Hepatocyte (in vitro differentiated cells): ENCODE data around the gene HNRNPUL1. TPM values are rescaled to one million over a fixed set of nuclear protein-coding genes. Genes with fewer than 3 reads are reported as not detected.

Experiments used
- DNase-seq: peaks from one replicate; pipeline ENCODE4 v3.0.0-alpha.2; 2016; ENCODE audit warnings: low spot score
- H2AFZ ChIP-seq: fragments of 200-600 bp; sonication (generic); 2 replicates; pipeline ENCODE4 v1.6.0; 2016; ENCODE audit warnings: antibody characterized with exemption, mild to moderate bottlenecking
- H3K27ac ChIP-seq: fragments of 200-600 bp; sonication (generic); 2 replicates; pipeline ENCODE4 v1.5.1; 2016; ENCODE audit warnings: mild to moderate bottlenecking
- H3K27me3 ChIP-seq: fragments of 200-600 bp; sonication (generic); 2 replicates; pipeline ENCODE4 v1.6.1; 2016
- H3K36me3 ChIP-seq: fragments of 200-600 bp; sonication (generic); replicated peaks from 2 replicates; pipeline ENCODE4 v1.5.1; 2016; ENCODE audit warnings: low read depth; ENCODE audit not compliant: insufficient read depth
- H3K4me1 ChIP-seq: fragments of 200-600 bp; sonication (generic); 2 replicates; pipeline ENCODE4 v1.5.1; 2016; ENCODE audit warnings: mild to moderate bottlenecking, moderate library complexity; ENCODE audit not compliant: insufficient read depth
- H3K4me2 ChIP-seq: fragments of 200-600 bp; sonication (generic); 2 replicates; pipeline ENCODE4 v1.6.0; 2016
- H3K4me3 ChIP-seq: fragments of 200-600 bp; sonication (generic); 2 replicates; pipeline ENCODE4 v1.5.1; 2016; ENCODE audit warnings: mild to moderate bottlenecking
- H3K79me2 ChIP-seq: fragments of 200-600 bp; sonication (generic); 2 replicates; pipeline ENCODE4 v1.6.0; 2017; ENCODE audit warnings: mild to moderate bottlenecking
- H3K9me2 ChIP-seq: fragments of 200-600 bp; sonication (generic); replicated peaks from 2 replicates; pipeline ENCODE4 v1.6.0; 2017; ENCODE audit warnings: mild to moderate bottlenecking; ENCODE audit not compliant: insufficient read depth
- H3K9me3 ChIP-seq: fragments of 200-600 bp; sonication (generic); 2 replicates; pipeline ENCODE4 v1.5.1; 2016; ENCODE audit warnings: low read depth, mild to moderate bottlenecking
- H4K20me1 ChIP-seq: fragments of 200-600 bp; sonication (generic); 2 replicates; pipeline ENCODE4 v1.6.0; 2016; ENCODE audit warnings: mild to moderate bottlenecking; ENCODE audit not compliant: insufficient read depth, poor library complexity, severe bottlenecking
- CTCF ChIP-seq: fragments of 200-600 bp; sonication (generic); IDR thresholded peaks from 2 replicates; pipeline ENCODE4 v1.5.1; 2016; ENCODE audit warnings: antibody characterized with exemption, mild to moderate bottlenecking; ENCODE audit not compliant: poor library complexity
- EZH2 ChIP-seq: fragments of 200-600 bp; sonication (generic); IDR thresholded peaks from 2 replicates; pipeline ENCODE4 v1.6.1; 2016; ENCODE audit warnings: antibody characterized with exemption, mild to moderate bottlenecking, borderline replicate concordance
- EZH2phosphoT487 ChIP-seq: fragments of 200-600 bp; sonication (generic); IDR thresholded peaks from one replicate; pipeline ENCODE4 v1.6.1; 2018; ENCODE audit warnings: antibody characterized with exemption, mild to moderate bottlenecking, low read depth, moderate library complexity; ENCODE audit not compliant: unreplicated experiment, severe bottlenecking
- WGBS: methylation state at CpG from one replicate; pipeline ENCODE4 v1.1.6; 2016; ENCODE audit warnings: low lambda C conversion rate; ENCODE audit errors: missing lambda C conversion rate; 5-methylcytosine and 5-hydroxymethylcytosine counted together
- polyA plus RNA-seq: library from polyadenylated mRNA; unstranded; fragments of >200 nt; fragmentation: Nextera tagmentation; extraction: Ambion mirVana; gene quantifications from 2 replicates; pipeline ENCODE4 v1.2.1, GENCODE V29; 2016
- total RNA-seq: library from RNA; depleted of rRNA; stranded (reverse); fragments of >200 nt; gene quantifications from 2 replicates; pipeline ENCODE4 v1.2.3, GENCODE V29; 2014

Gene HNRNPUL1
- total and polyA plus RNA-seq, 2 experiments from 2014 or later = 98.5 to 115 TPM

DNA sequence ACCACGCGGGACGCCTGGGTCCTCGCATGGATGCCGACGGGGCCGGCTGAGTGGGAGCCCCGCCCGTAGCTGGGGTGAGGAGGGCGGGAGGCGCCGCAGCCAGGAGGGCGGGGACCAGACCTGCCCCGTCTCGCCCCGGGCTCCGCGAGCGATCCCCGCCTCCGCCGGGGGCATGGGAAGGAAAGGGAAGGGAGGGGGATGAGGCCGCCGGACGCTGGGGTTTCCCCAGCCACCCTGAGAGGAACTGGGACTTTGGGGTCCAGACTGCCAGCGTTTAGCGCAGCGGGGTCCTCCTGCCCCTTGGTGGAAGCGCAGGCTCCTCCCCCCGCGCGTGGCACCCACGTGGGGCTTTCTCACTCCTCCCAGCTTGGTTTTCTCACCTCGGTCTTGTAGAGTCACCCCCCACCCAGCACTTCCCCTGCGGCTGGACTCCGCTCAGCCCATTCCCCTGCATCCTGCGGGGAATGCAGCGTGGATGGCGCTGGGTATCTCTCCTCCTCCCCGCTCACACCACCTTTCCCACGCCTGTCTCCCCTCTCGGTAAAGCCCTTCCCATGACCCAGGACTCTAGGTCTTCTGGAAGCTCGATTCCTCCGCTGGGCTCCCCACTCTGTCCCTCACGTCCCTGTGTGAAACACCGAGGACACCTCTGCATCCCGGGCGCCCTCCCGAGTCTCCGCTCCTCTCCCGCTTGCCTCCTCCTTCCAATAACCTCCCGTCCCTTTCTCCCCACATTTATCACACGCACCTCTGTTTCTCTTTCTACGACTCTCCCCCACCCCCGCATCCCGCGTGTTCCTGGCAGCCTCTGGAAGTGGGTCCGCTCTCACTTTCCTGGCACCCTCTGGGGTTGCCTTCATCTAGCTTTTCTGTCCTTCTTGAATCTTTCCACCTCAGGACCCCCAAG lies 87.4 kb downstream of the HNRNPUL1 start:
- peak overlapping the region; percentile 80 for H3K4me3 ChIP-seq
- peaks cover 10% of the 10 kb centered on the region for H4K20me1 ChIP-seq
- no peaks in the 10 kb centered on the region for H3K36me3 ChIP-seq
- H3K4me1 ChIP-seq = peaks cover 6% of the 10 kb centered on the region
- peaks cover 37% of the 10 kb centered on the region for H3K79me2 ChIP-seq
- H3K9me2 ChIP-seq = no peaks in the 10 kb centered on the region
- peak overlapping the region; percentile 89 for H3K4me2 ChIP-seq
- peak; percentile 65 for DNase-seq
- no peaks in the 10 kb centered on the region for H3K9me3 ChIP-seq
- no peak overlapping the region for H3K27ac ChIP-seq
- peaks cover 5% of the 10 kb centered on the region for H3K27me3 ChIP-seq
- under 1% methylated on average over 32 of the region's 58 CpGs for WGBS
- H2AFZ ChIP-seq = no peak overlapping the region
- TF ChIP-seq EZH2 (peak; percentile 0), EZH2phosphoT487 (no peak), CTCF (no peak)

DNA sequence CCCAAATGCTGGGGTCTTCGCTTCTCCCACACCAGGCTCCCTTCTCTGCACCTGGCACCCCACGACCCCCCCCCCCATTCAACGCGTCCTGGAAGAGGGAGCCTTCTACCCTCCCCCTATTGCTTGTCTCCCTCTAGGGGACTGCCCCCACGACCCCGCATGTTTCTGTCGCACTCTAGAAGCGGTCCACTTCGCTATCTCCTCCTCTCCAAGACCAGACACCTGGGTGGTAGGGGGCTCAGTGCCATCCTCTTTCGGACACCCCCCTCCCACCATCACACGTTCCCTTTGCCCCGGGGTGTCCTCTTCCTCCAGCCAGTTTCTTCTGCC lies 88.1 kb downstream of the HNRNPUL1 start:
- 0% methylated on average over 12 of the region's 12 CpGs for whole genome bisulfite sequencing
- Histone ChIP-seq H3K9me2 (no peaks in the 10 kb centered on the region), H3K27me3 (peaks cover 5% of the 10 kb centered on the region), H2AFZ (peak overlapping the region; percentile 11), H3K27ac (peak overlapping the region; percentile 65), H3K9me3 (no peaks in the 10 kb centered on the region), H3K4me3 (peak overlapping the region; percentile 80), H4K20me1 (peaks cover 10% of the 10 kb centered on the region), H3K79me2 (peaks cover 37% of the 10 kb centered on the region), H3K4me1 (peaks cover 6% of the 10 kb centered on the region), H3K36me3 (no peaks in the 10 kb centered on the region), H3K4me2 (peak overlapping the region; percentile 89)
- peak; percentile 15 for TF ChIP-seq EZH2
- no peak for TF ChIP-seq CTCF
- TF ChIP-seq EZH2phosphoT487 = no peak
- DNase-seq = no peak

DNA sequence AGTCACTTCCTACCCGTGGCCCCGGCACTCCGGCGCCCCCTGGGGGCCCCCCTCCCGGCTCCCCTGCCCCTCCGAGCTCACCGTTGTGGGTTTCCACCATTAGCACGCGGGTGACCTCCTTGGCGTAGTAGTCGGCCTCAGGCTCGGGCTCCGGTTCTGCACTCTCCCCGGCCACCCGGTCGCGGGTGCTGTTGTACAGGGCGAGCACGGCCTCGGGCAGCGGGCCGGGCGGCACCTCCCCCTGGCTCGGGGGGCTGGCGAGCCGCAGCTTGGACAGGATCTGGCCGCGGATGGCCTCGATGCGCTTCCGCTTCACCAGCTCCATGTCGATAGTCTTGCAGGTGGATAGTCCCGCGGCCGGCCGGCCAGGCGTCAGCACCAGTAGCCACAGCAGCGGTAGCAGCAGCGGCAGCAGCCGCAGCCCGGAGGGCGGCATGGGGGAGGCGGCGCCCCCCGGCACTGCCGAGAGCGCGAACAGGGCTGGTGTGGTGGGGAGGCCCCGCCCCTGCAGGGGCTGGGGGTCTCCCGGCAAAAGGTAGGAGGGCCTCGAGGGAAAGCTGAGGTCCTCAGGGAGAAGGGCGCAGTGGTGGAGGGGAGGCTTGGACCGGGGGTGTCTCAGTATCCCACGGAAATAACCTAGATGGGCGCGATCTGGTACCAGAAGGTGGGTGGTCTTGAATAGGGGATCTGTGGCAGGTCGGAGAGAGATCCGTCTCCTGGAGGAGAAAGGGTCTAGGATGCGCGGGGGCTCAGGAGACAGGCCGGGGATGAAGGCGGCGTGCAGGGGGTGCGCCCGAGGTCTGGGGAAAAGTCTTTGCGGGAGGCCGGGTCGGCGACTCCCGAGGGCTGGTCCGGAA lies 88.7 kb downstream of the HNRNPUL1 start:
- H3K9me2 ChIP-seq = no peaks in the 10 kb centered on the region
- no peaks in the 10 kb centered on the region for H3K36me3 ChIP-seq
- H3K4me1 ChIP-seq = peaks cover 6% of the 10 kb centered on the region
- peak overlapping the region; percentile 80 for H3K4me3 ChIP-seq
- DNase-seq = peak; percentile 73
- TF ChIP-seq CTCF = peak; percentile 47
- no peak for TF ChIP-seq EZH2
- TF ChIP-seq EZH2phosphoT487 = no peak
- H2AFZ ChIP-seq = peak overlapping the region; percentile 73
- peak overlapping the region; percentile 65 for H3K27ac ChIP-seq
- H3K27me3 ChIP-seq = peaks cover 5% of the 10 kb centered on the region
- under 1% methylated on average over 56 of the region's 71 CpGs for WGBS
- no peaks in the 10 kb centered on the region for H3K9me3 ChIP-seq
- peaks cover 37% of the 10 kb centered on the region for H3K79me2 ChIP-seq
- peak overlapping the region; percentile 89 for H3K4me2 ChIP-seq
- peaks cover 10% of the 10 kb centered on the region for H4K20me1 ChIP-seq
